Stimulated activated naive B cell treated with anti-CD40 and anti-IgM and Interleukin-4, amounts not matched to agents 10 μg/mL and 1 μg/mL and 100 μg/mL, for 72 hours (primary cell): Measurements from ENCODE around the gene PPIF.
A peak's percentile ranks its signal among the peaks of the same experiment; 100 is the strongest.

Source experiments
- ATAC-seq, 2 donors: fragments of 150-1000 bp; cut with Tn5 transposase; replicated peaks; 2 replicates each; pipeline ENCODE4 v1.10.0; 2021; ENCODE audit warnings: moderate library complexity in 1 of 2
- DNase-seq: peaks from one replicate; pipeline ENCODE4 v3.0.0; 2021
- H3K27ac Mint-ChIP-seq: one replicate; pipeline ENCODE4 v1.8.0; 2022; ENCODE audit warnings: mild to moderate bottlenecking, mixed read lengths
- H3K27me3 Mint-ChIP-seq, 2 donors: one replicate each; pipeline ENCODE4 v1.8.0; 2022; ENCODE audit warnings: mixed read lengths in 2 of 2
- H3K36me3 Mint-ChIP-seq, 2 donors: one replicate each; pipeline ENCODE4 v1.8.0; 2022; ENCODE audit warnings: mixed read lengths in 2 of 2, mild to moderate bottlenecking in 1 of 2
- H3K4me1 Mint-ChIP-seq, 2 donors: one replicate each; pipeline ENCODE4 v1.8.0; 2022; ENCODE audit warnings: mixed read lengths in 2 of 2, mild to moderate bottlenecking in 1 of 2
- H3K4me3 Mint-ChIP-seq, 2 donors: one replicate each; pipeline ENCODE4 v1.8.0; 2022; ENCODE audit warnings: mild to moderate bottlenecking in 2 of 2, mixed read lengths in 2 of 2, moderate library complexity in 1 of 2
- H3K9me3 Mint-ChIP-seq, 2 donors: one replicate each; pipeline ENCODE4 v1.8.0; 2022; ENCODE audit warnings: mixed read lengths in 2 of 2, mild to moderate bottlenecking in 1 of 2

PPIF gene

GRCh38 chr10:79354141-79354540, 6.9 kb downstream of the PPIF start:
- peak overlapping the region; percentile 30 to 39 for H3K4me3 Mint-ChIP-seq
- H3K9me3 Mint-ChIP-seq: no peaks in the 10 kb centered on the region
- peaks cover 68 to 78% of the 10 kb centered on the region in 2 donors for H3K36me3 Mint-ChIP-seq
- peak overlapping the region; percentile 69 for H3K27ac Mint-ChIP-seq
- DNase-seq (peak; percentile 28), ATAC-seq (peak; percentile 72 to 80)
- H3K4me1 Mint-ChIP-seq: peaks cover 54 to 74% of the 10 kb centered on the region in 2 donors
- H3K27me3 Mint-ChIP-seq: no peaks in the 10 kb centered on the region

- H3K36me3 Mint-ChIP-seq: peaks cover 63 to 73% of the 10 kb centered on the region in 2 donors
- H3K9me3 Mint-ChIP-seq: no peaks in the 10 kb centered on the region
- no peak for ATAC-seq
- peak overlapping the region; percentile 69 for H3K27ac Mint-ChIP-seq
- DNase-seq: no peak
- peak overlapping the region in 1 of 2 donors; percentile 39 for H3K4me3 Mint-ChIP-seq
- H3K27me3 Mint-ChIP-seq: no peaks in the 10 kb centered on the region
- peaks cover 50 to 71% of the 10 kb centered on the region in 2 donors for H3K4me1 Mint-ChIP-seq
Measured at GRCh38 chr10:79354615-79355014, 7.3 kb downstream of the PPIF start.

GRCh38 chr10:79355420-79356017, 8.2 kb downstream of the PPIF start:
- no peak for DNase-seq
- Mint-ChIP-seq H3K27ac (no peak overlapping the region), H3K36me3 (peaks cover 55 to 71% of the 10 kb centered on the region in 2 donors), H3K9me3 (no peaks in the 10 kb centered on the region), H3K4me3 (peak overlapping the region; percentile 2 to 25), H3K27me3 (no peaks in the 10 kb centered on the region), H3K4me1 (peaks cover 42 to 67% of the 10 kb centered on the region in 2 donors)
- ATAC-seq: no peak

- DNase-seq (peak; percentile 32), ATAC-seq (peak; percentile 78 to 80)
- H3K4me3 Mint-ChIP-seq: no peak overlapping the region
- H3K4me1 Mint-ChIP-seq: peaks cover 40 to 61% of the 10 kb centered on the region in 2 donors
- peak overlapping the region; percentile 47 for H3K27ac Mint-ChIP-seq
- H3K36me3 Mint-ChIP-seq: peaks cover 51 to 71% of the 10 kb centered on the region in 2 donors
- no peaks in the 10 kb centered on the region for H3K27me3 Mint-ChIP-seq
- H3K9me3 Mint-ChIP-seq: no peaks in the 10 kb centered on the region
Measured at GRCh38 chr10:79356104-79356503, 8.8 kb downstream of the PPIF start.

GRCh38 chr10:79357180-79357579, 9.9 kb downstream of the PPIF start:
- ATAC-seq: no peak
- H3K36me3 Mint-ChIP-seq: peaks cover 45 to 69% of the 10 kb centered on the region in 2 donors
- peaks cover 39 to 56% of the 10 kb centered on the region in 2 donors for H3K4me1 Mint-ChIP-seq

GRCh38 chr10:79358811-79359210, 11.5 kb downstream of the PPIF start:
- peaks cover 32 to 55% of the 10 kb centered on the region in 2 donors for H3K36me3 Mint-ChIP-seq
- H3K27ac Mint-ChIP-seq: no peak overlapping the region
- no peaks in the 10 kb centered on the region for H3K27me3 Mint-ChIP-seq
- DNase-seq (no peak), ATAC-seq (peak; percentile 22 to 35)
- no peaks in the 10 kb centered on the region for H3K9me3 Mint-ChIP-seq
- no peak overlapping the region for H3K4me3 Mint-ChIP-seq
- peaks cover 27 to 42% of the 10 kb centered on the region in 2 donors for H3K4me1 Mint-ChIP-seq

More at GRCh38 chr10:79357180-79357579, 9.9 kb downstream of the PPIF start:
- Mint-ChIP-seq H3K27me3 (no peaks in the 10 kb centered on the region), H3K27ac (no peak overlapping the region), H3K4me3 (no peak overlapping the region), H3K9me3 (no peaks in the 10 kb centered on the region)
- no peak for DNase-seq

- peak overlapping the region; percentile 25 for H3K27ac Mint-ChIP-seq
- H3K4me1 Mint-ChIP-seq: peaks cover 17 to 30% of the 10 kb centered on the region in 2 donors
- no peaks in the 10 kb centered on the region for H3K9me3 Mint-ChIP-seq
- peaks cover 21 to 46% of the 10 kb centered on the region in 2 donors for H3K36me3 Mint-ChIP-seq
- H3K27me3 Mint-ChIP-seq: no peaks in the 10 kb centered on the region
- ATAC-seq: peak; percentile 51 to 64
- DNase-seq: no peak
- no peak overlapping the region for H3K4me3 Mint-ChIP-seq
Measured at GRCh38 chr10:79359816-79360498, 12.7 kb downstream of the PPIF start.

GRCh38 chr10:79360499-79361342, 13.5 kb downstream of the PPIF start:
- Mint-ChIP-seq H3K27ac (no peak overlapping the region), H3K9me3 (no peaks in the 10 kb centered on the region)
- no peak for ATAC-seq

GRCh38 chr10:79361726-79362397, 14.6 kb downstream of the PPIF start:
- DNase-seq: no peak
- no peak overlapping the region for H3K27ac Mint-ChIP-seq
- ATAC-seq: no peak
- H3K27me3 Mint-ChIP-seq: no peaks in the 10 kb centered on the region
- H3K4me1 Mint-ChIP-seq: peaks cover 6 to 15% of the 10 kb centered on the region in 2 donors
- H3K36me3 Mint-ChIP-seq: peaks cover 5 to 30% of the 10 kb centered on the region in 2 donors
- no peak overlapping the region for H3K4me3 Mint-ChIP-seq
- no peaks in the 10 kb centered on the region for H3K9me3 Mint-ChIP-seq

More at GRCh38 chr10:79360499-79361342, 13.5 kb downstream of the PPIF start:
- Mint-ChIP-seq H3K36me3 (peaks cover 13 to 39% of the 10 kb centered on the region in 2 donors), H3K27me3 (no peaks in the 10 kb centered on the region), H3K4me3 (no peak overlapping the region), H3K4me1 (peaks cover 12 to 23% of the 10 kb centered on the region in 2 donors)
- DNase-seq: no peak

- H3K27me3 Mint-ChIP-seq: no peaks in the 10 kb centered on the region
- no peak overlapping the region for H3K4me3 Mint-ChIP-seq
- H3K36me3 Mint-ChIP-seq: peaks cover 3% of the 10 kb centered on the region in 2 donors
- H3K4me1 Mint-ChIP-seq: no peaks in the 10 kb centered on the region
- no peak overlapping the region for H3K27ac Mint-ChIP-seq
- DNase-seq (no peak), ATAC-seq (no peak)
- peaks cover 7 to 8% of the 10 kb centered on the region in 2 donors for H3K9me3 Mint-ChIP-seq
Measured at GRCh38 chr10:79367426-79368189, 20.3 kb downstream of the PPIF start.

- Mint-ChIP-seq H3K9me3 (peaks cover 7 to 8% of the 10 kb centered on the region in 2 donors), H3K27me3 (no peaks in the 10 kb centered on the region), H3K4me3 (no peak overlapping the region), H3K36me3 (peaks cover 0 to 3% of the 10 kb centered on the region in 2 donors), H3K27ac (no peak overlapping the region), H3K4me1 (peaks cover 3 to 6% of the 10 kb centered on the region in 2 donors)
- DNase-seq: no peak
- ATAC-seq: no peak
Measured at GRCh38 chr10:79372871-79373270, 25.6 kb downstream of the PPIF start.

- H3K27me3 Mint-ChIP-seq: no peaks in the 10 kb centered on the region
- peaks cover 7 to 8% of the 10 kb centered on the region in 2 donors for H3K9me3 Mint-ChIP-seq
- peaks cover 3 to 6% of the 10 kb centered on the region in 2 donors for H3K4me1 Mint-ChIP-seq
- peak; percentile 54 for DNase-seq
- H3K4me3 Mint-ChIP-seq: no peak overlapping the region
- peaks cover 0 to 3% of the 10 kb centered on the region in 2 donors for H3K36me3 Mint-ChIP-seq
- ATAC-seq: peak; percentile 77 to 87
- H3K27ac Mint-ChIP-seq: peak overlapping the region; percentile 68
Measured at GRCh38 chr10:79374312-79375191, 27.3 kb downstream of the PPIF start.
